Central memory CD8-positive, alpha-beta T cell (primary cell): Measurements from ENCODE around the gene MYO16.

Source experiments
- ATAC-seq: fragments of 150-1000 bp; cut with Tn5 transposase; replicated peaks from 2 replicates; pipeline ENCODE4 v1.10.0; 2022; ENCODE audit warnings: mild to moderate bottlenecking, moderate FRiP score, moderate number of reproducible peaks; ENCODE audit not compliant: poor library complexity, severe bottlenecking; ENCODE audit errors: extremely low read depth
- DNase-seq, 2 donors: peaks; one replicate each; pipeline ENCODE4 v3.0.0; 2021; ENCODE audit warnings: low spot score in 2 of 2
- H3K27ac Mint-ChIP-seq: one replicate; pipeline ENCODE4 v1.8.0; 2022; ENCODE audit warnings: low read depth, mild to moderate bottlenecking, moderate library complexity, mixed read lengths
- H3K27me3 Mint-ChIP-seq: one replicate; pipeline ENCODE4 v1.8.0; 2022; ENCODE audit warnings: mixed read lengths
- H3K36me3 Mint-ChIP-seq: one replicate; pipeline ENCODE4 v1.8.0; 2022; ENCODE audit warnings: mild to moderate bottlenecking, moderate library complexity, mixed read lengths; ENCODE audit not compliant: insufficient read depth
- H3K4me1 Mint-ChIP-seq: one replicate; pipeline ENCODE4 v1.8.0; 2022; ENCODE audit warnings: mixed read lengths
- H3K4me3 Mint-ChIP-seq: one replicate; pipeline ENCODE4 v1.8.0; 2022; ENCODE audit warnings: mild to moderate bottlenecking, moderate library complexity, mixed read lengths
- H3K9me3 Mint-ChIP-seq: one replicate; pipeline ENCODE4 v1.8.0; 2022; ENCODE audit warnings: mixed read lengths

MYO16 gene

DNA sequence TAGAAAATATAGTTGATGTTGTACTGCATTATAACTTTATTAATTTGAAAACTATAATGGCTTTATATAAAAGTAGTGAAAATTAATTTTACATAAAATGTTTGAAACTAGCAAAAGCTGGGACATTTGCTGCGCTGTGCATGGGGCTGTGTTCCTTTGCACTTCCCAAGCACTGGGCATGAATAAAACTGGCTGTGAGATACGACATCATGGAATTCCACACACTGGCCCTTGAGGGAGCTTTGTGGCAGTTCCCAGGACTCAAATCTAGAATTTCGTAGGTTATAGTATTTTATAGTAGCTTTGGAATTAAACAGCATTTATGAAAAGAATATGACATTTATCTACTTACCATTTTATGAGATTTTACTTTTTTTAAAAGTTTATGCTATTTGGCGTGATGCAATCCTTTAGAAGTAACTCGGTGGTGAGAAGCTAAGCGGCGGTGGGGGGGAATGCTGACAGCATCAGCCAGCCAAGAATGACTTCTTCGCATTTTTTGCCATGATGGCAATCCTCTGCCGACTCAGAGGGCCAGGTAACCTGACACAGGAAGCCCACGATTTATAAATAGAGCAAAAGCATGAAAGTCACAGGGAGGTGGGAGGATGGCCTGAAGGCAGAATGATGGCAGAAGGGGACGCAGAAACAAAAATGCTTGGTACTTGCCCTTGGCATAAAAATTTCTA, 553.5 kb downstream of the MYO16 start:
- Mint-ChIP-seq H3K27me3 (no peaks in the 10 kb centered on the region), H3K36me3 (no peaks in the 10 kb centered on the region), H3K4me1 (no peaks in the 10 kb centered on the region), H3K27ac (no peak overlapping the region), H3K4me3 (no peak overlapping the region), H3K9me3 (peaks cover 6% of the 10 kb centered on the region)
- ATAC-seq (no peak), DNase-seq (no peak)

DNA sequence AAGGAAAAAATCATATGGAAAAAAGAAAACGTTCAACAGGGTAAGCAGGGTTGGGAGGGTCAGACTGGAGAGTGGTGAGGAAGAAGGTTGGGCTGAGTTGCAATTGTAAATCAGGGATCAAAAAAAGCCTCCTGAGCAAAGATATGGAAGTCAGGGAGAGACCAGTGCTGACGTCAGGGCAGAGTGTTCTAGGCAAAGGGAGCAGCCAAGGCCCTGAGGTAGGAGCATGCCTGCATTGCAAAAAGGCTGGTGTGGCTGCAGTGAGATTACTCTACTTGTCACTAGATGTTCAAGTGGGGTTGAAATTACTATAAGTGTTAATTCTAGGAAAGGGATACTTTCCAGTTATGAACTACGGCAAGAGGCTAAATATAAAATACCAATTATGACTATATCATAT, 562.0 kb downstream of the MYO16 start:
- no peaks in the 10 kb centered on the region for H3K36me3 Mint-ChIP-seq
- H3K4me3 Mint-ChIP-seq = no peak overlapping the region
- ATAC-seq (no peak), DNase-seq (no peak)
- peaks cover 6% of the 10 kb centered on the region for H3K9me3 Mint-ChIP-seq
- H3K4me1 Mint-ChIP-seq = no peaks in the 10 kb centered on the region
- H3K27ac Mint-ChIP-seq = no peak overlapping the region
- H3K27me3 Mint-ChIP-seq = no peaks in the 10 kb centered on the region

DNA sequence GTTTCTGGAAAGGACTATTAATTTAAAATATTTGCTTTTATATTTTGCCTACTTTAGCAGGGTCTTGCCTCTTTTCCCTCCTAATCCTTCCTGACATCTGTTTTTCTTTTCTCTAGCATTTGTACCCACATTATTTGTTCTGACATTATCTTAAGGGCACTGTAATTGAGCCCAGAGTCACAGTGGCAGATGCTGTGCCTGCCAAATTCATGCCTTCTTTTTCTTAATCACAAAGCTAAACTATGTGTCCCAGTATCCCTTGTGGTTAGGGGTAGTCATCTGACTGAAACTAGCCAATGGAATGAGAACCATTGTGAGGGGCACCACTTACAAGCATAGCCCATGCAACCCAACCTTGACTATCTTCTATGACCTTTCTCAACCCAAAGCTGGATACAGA, 562.9 kb downstream of the MYO16 start:
- DNase-seq (no peak), ATAC-seq (no peak)
- Mint-ChIP-seq H3K27ac (no peak overlapping the region), H3K9me3 (peaks cover 9% of the 10 kb centered on the region), H3K27me3 (no peaks in the 10 kb centered on the region), H3K4me3 (no peak overlapping the region), H3K4me1 (no peaks in the 10 kb centered on the region), H3K36me3 (no peaks in the 10 kb centered on the region)

DNA sequence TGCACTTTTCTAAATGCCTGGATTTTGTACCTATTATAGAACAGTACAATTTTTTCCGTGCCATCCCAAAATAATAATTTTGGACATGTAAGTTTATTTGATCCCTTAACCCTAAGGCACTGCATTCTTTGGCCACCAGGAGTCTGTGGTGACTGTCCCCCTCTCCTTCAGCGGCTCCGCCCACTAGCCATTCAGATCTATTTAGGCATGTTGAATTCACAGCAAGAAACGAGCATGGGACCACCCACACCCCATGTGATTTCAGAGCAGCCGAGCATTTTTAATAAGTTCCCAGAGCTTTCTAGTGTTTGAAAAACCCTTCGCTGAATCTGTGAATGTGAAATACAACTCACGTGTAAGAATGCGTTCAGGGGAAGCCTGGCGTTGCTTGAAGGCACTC, 567.5 kb downstream of the MYO16 start:
- DNase-seq = no peak

DNA sequence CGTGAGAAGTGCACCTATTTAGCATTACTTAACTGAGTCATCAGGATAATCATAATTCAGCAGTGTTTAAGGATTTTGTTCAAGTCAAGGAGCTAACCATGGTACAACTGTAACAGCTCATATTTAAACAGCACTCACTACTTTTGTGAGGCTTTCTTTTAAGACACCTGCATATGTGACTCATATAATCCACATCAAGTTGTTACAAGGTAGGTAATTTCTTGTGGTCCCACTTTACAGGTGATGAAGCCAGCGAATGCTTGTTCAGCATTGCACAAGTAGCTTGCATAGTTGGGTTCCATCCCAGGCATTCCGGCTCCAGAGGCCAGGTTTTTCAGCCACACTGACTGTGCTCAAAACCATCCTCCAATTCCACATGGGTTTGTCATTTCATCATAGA, 569.2 kb downstream of the MYO16 start:
- H3K4me3 Mint-ChIP-seq = no peak overlapping the region
- DNase-seq = no peak
- no peak overlapping the region for H3K27ac Mint-ChIP-seq
- no peaks in the 10 kb centered on the region for H3K4me1 Mint-ChIP-seq
- H3K9me3 Mint-ChIP-seq = peaks cover 6% of the 10 kb centered on the region
- H3K27me3 Mint-ChIP-seq = no peaks in the 10 kb centered on the region
- H3K36me3 Mint-ChIP-seq = no peaks in the 10 kb centered on the region
- ATAC-seq = no peak

More for the DNA sequence above, 567.5 kb downstream of the MYO16 start:
- H3K27me3 Mint-ChIP-seq = no peaks in the 10 kb centered on the region
- ATAC-seq = no peak
- no peak overlapping the region for H3K27ac Mint-ChIP-seq
- H3K4me1 Mint-ChIP-seq = no peaks in the 10 kb centered on the region
- peaks cover 6% of the 10 kb centered on the region for H3K9me3 Mint-ChIP-seq
- H3K4me3 Mint-ChIP-seq = no peak overlapping the region
- no peaks in the 10 kb centered on the region for H3K36me3 Mint-ChIP-seq

DNA sequence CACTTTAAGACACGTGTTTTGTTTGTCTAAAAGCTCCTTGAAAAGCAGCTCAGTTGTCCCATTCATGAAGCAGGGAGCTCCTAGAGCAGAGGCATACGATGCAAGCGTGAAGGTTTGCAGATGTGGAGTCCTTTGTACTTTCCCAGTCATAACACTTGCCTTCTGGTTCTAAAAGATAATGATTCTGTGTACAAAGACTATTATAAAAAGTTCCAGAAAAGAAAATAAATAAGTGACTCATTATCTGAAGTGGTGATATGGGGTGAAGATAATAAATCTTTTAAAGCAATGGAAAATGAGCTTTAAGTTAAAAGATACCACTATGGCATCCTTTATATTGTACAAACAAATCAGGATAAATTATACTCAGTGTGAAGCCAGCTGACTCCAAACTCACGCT, 569.9 kb downstream of the MYO16 start:
- H3K4me1 Mint-ChIP-seq = no peaks in the 10 kb centered on the region
- no peak overlapping the region for H3K4me3 Mint-ChIP-seq
- ATAC-seq (no peak), DNase-seq (no peak)
- peaks cover 9% of the 10 kb centered on the region for H3K9me3 Mint-ChIP-seq
- no peaks in the 10 kb centered on the region for H3K36me3 Mint-ChIP-seq
- no peaks in the 10 kb centered on the region for H3K27me3 Mint-ChIP-seq
- no peak overlapping the region for H3K27ac Mint-ChIP-seq

DNA sequence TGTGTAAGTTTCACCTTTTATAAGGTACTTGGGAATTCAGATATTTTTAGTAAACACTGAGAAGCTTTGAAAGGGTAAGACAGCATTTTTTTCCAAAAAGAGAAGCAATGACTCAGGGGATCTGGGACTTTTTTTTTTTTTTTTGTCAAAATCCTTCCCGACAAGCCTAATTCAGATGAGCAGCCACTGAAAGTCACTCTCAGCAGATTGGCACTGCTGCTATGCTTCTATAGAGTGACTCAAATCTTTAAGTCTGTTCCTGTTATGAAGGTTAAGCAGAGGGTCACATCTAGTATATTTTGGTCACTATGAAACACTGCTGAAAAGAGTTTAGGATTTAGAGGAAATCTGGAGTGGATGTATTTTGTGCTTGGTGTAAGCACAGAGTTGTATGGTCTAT, 571.1 kb downstream of the MYO16 start:
- H3K27me3 Mint-ChIP-seq = no peaks in the 10 kb centered on the region

DNA sequence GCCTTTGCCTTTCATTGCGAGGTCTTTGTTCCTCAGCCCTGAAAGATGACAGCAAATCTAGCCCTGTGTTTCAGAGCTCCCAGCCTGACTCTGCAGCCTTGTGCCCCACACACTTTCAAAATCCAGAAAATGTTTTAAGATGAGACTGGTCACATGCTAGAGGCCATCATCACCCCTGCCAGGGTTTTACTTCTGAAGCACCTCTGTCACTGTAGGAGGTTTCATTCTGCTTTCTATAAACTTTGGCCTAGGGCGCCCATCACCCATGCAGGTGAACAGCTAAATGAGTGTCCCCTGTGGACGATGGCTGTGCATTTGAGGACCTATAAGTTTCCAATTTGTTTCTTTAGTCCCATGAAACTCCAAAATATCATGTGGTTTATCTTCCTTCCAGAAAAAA, 574.2 kb downstream of the MYO16 start:
- no peaks in the 10 kb centered on the region for H3K36me3 Mint-ChIP-seq
- ATAC-seq (no peak), DNase-seq (no peak)
- no peaks in the 10 kb centered on the region for H3K4me1 Mint-ChIP-seq
- peaks cover 5% of the 10 kb centered on the region for H3K9me3 Mint-ChIP-seq
- no peak overlapping the region for H3K4me3 Mint-ChIP-seq
- no peaks in the 10 kb centered on the region for H3K27me3 Mint-ChIP-seq
- H3K27ac Mint-ChIP-seq = no peak overlapping the region

More for the DNA sequence above, 571.1 kb downstream of the MYO16 start:
- ATAC-seq (no peak), DNase-seq (no peak)
- H3K27ac Mint-ChIP-seq = no peak overlapping the region
- peaks cover 11% of the 10 kb centered on the region for H3K9me3 Mint-ChIP-seq
- H3K4me1 Mint-ChIP-seq = no peaks in the 10 kb centered on the region
- no peaks in the 10 kb centered on the region for H3K36me3 Mint-ChIP-seq
- no peak overlapping the region for H3K4me3 Mint-ChIP-seq

DNA sequence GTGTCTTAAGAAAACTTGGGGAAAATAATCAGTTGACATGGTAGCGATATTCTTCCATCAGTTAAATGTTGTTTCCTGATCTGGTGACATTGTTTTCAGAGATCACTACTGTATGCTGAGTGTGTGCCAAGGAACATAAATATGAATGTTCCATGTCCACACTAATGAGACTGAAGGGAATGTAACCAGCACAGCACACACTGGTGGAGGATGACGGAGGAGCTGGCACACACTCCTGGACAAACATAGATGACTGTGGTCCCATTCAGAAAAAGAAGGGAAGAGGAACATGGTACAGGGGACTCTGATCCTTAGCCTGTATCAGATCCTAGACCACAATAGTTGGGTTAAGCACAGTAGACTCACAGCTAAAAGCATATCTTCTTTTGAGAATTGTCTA, 574.8 kb downstream of the MYO16 start:
- Mint-ChIP-seq H3K27me3 (no peaks in the 10 kb centered on the region), H3K4me3 (no peak overlapping the region)
- DNase-seq = no peak

DNA sequence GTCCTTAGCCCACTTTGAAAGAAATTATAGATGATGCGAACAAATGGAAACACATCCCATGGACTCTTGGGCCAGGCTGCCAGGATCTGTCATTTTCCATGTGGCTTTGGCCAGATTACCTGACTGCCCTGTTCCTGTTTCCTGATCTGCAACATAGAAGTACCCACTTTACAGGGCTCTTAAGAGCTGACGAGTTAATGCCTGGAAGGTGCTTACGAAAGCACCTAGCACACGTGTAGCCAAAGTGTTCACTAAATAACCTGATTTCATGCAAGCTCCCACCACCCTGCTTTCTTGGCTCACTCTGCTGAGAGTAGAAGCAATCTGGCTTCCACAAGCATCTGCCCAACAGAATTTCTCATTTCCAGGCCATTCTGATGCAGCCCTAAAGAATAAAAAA, 575.2 kb downstream of the MYO16 start:
- Mint-ChIP-seq H3K27ac (no peak overlapping the region), H3K27me3 (no peaks in the 10 kb centered on the region), H3K9me3 (peaks cover 5% of the 10 kb centered on the region), H3K4me1 (no peaks in the 10 kb centered on the region), H3K36me3 (no peaks in the 10 kb centered on the region), H3K4me3 (no peak overlapping the region)
- ATAC-seq = no peak
- no peak for DNase-seq

More for the DNA sequence above, 574.8 kb downstream of the MYO16 start:
- H3K36me3 Mint-ChIP-seq = no peaks in the 10 kb centered on the region
- peaks cover 5% of the 10 kb centered on the region for H3K9me3 Mint-ChIP-seq
- no peak for ATAC-seq
- H3K27ac Mint-ChIP-seq = no peak overlapping the region
- H3K4me1 Mint-ChIP-seq = no peaks in the 10 kb centered on the region

DNA sequence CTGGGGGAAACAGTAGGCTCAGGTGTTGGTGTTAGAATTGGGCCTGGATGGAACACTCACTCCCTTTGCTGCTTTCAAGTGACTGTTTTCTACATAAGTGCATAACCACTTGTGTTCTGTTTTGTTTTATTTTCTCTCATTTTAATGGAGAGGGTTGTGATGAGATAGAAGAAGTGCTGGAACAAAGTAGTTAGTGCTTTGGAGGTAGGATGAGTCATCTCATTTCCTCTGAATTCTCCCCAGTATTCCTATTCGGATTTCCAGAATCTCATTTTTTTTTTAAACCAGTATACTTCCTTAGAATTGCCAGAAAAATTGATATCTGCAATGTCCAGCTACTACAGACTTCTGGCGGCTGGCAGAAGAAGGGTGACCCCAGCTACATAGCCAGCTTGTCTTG, 575.9 kb downstream of the MYO16 start:
- no peaks in the 10 kb centered on the region for H3K4me1 Mint-ChIP-seq
- no peak overlapping the region for H3K27ac Mint-ChIP-seq

DNA sequence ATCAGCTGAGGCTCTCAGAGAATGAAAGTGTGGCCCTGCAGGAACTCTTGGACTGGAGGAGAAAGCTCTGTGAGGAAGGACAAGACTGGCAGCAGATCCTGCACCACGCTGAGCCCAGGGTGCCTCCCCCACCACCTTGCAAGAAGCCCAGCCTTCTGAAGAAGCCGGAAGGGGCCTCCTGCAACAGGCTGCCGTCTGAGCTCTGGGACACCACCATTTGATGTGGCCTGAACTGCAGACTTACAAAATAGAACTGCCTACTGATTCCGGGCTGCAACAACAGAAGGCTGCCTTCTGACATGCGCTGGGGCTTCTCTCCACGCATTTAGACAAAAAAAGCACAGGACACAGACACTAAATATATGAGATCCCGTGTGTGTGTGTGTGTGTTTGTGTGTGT, 577.2 kb downstream of the MYO16 start:
- Mint-ChIP-seq H3K4me3 (no peak overlapping the region), H3K27me3 (no peaks in the 10 kb centered on the region), H3K27ac (no peak overlapping the region), H3K36me3 (no peaks in the 10 kb centered on the region), H3K9me3 (peaks cover 5% of the 10 kb centered on the region), H3K4me1 (no peaks in the 10 kb centered on the region)
- ATAC-seq = no peak
- DNase-seq = no peak

More for the DNA sequence above, 575.9 kb downstream of the MYO16 start:
- Mint-ChIP-seq H3K36me3 (no peaks in the 10 kb centered on the region), H3K4me3 (no peak overlapping the region), H3K9me3 (peaks cover 5% of the 10 kb centered on the region), H3K27me3 (no peaks in the 10 kb centered on the region)
- ATAC-seq (no peak), DNase-seq (no peak)

DNA sequence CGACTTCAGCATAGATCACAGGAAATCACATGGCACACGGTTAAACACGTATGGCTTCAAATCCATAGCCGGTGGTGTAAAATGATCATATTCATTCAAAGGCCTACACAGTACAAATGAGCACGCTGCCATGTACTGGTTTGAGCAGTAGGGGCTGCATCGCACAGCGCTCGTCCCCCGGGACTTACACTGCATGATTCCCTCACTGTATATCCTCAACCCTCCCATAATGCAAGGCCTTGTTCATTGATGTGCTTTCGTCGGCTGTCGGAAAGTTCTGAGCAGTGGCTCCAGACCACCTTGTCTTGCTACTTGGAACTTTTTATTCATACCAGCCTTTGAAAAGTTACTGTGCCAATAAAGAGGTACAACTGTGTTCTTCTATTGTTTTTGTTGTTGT, 578.2 kb downstream of the MYO16 start:
- no peak overlapping the region for H3K27ac Mint-ChIP-seq
- H3K36me3 Mint-ChIP-seq = no peaks in the 10 kb centered on the region
- H3K4me3 Mint-ChIP-seq = no peak overlapping the region
- DNase-seq (no peak), ATAC-seq (no peak)
- H3K9me3 Mint-ChIP-seq = peaks cover 5% of the 10 kb centered on the region
- H3K27me3 Mint-ChIP-seq = no peaks in the 10 kb centered on the region
- no peaks in the 10 kb centered on the region for H3K4me1 Mint-ChIP-seq
